HepG2 (cell line): ENCODE data around the gene IGF2. TPM values are rescaled to one million over a fixed set of nuclear protein-coding genes. Genes with fewer than 3 reads are reported as not detected.

Experiments used
- ASH2L ChIP-seq: fragments of 300-600, 200-600 bp; sonication (generic); IDR thresholded peaks from 2 replicates; pipeline ENCODE4 v1.7.0; 2017; ENCODE audit warnings: low read depth, mild to moderate bottlenecking, moderate library complexity, mixed read lengths, low read length; ENCODE audit not compliant: insufficient read length
- DNMT1 ChIP-seq: sonication (generic); formaldehyde crosslinking; IDR thresholded peaks from 2 replicates; pipeline ENCODE4 v1.5.1; 2020; ENCODE audit warnings: mild to moderate bottlenecking, missing genetic modification reagents
- FOXM1 ChIP-seq: sonication (generic); formaldehyde crosslinking; IDR thresholded peaks from 2 replicates; pipeline ENCODE4 v1.5.0; 2020; ENCODE audit warnings: missing genetic modification reagents
- GTF2F1 ChIP-seq: fragments of 150-350 bp; IDR thresholded peaks from 2 replicates; pipeline ENCODE4 v1.6.1; 2014; ENCODE audit warnings: low read length
- HOXA3 ChIP-seq: sonication (generic); formaldehyde crosslinking; IDR thresholded peaks from 2 replicates; pipeline ENCODE4 v1.5.0; 2020; ENCODE audit warnings: missing genetic modification reagents
- ISX ChIP-seq: sonication (generic); formaldehyde crosslinking; conservative IDR thresholded peaks from 2 replicates; pipeline ENCODE4 v1.5.0; 2020; ENCODE audit warnings: missing genetic modification reagents
- MZF1 ChIP-seq: sonication (generic); formaldehyde crosslinking; IDR thresholded peaks from 2 replicates; pipeline ENCODE4 v1.8.1; 2023; ENCODE audit warnings: mild to moderate bottlenecking, missing genetic modification reagents, borderline replicate concordance
- NCOA5 ChIP-seq: sonication (generic); formaldehyde crosslinking; IDR thresholded peaks from 2 replicates; pipeline ENCODE4 v1.4.0; 2020; ENCODE audit warnings: missing genetic modification reagents
- NKX3-1 ChIP-seq: sonication (generic); formaldehyde crosslinking; IDR thresholded peaks from 2 replicates; pipeline ENCODE4 v1.5.0; 2020; ENCODE audit warnings: missing genetic modification reagents
- POGK ChIP-seq: sonication (generic); formaldehyde crosslinking; conservative IDR thresholded peaks from 2 replicates; pipeline ENCODE4 v1.8.0; 2022; ENCODE audit warnings: mild to moderate bottlenecking, moderate library complexity, missing genetic modification reagents
- POGZ ChIP-seq: sonication (generic); formaldehyde crosslinking; IDR thresholded peaks from 2 replicates; pipeline ENCODE4 v1.4.0; 2020; ENCODE audit warnings: mild to moderate bottlenecking, missing genetic modification reagents
- RBFOX2 ChIP-seq: fragments of 200-400 bp; formaldehyde crosslinking; IDR thresholded peaks from 2 replicates; pipeline ENCODE4 v1.6.1; 2017; ENCODE audit warnings: low read depth, mild to moderate bottlenecking, low read length
- REL ChIP-seq: sonication (generic); formaldehyde crosslinking; conservative IDR thresholded peaks from 2 replicates; pipeline ENCODE4 v1.8.0; 2022; ENCODE audit warnings: mild to moderate bottlenecking, missing genetic modification reagents, moderate library complexity
- RNF2 ChIP-seq: fragments of 450-650 bp; conservative IDR thresholded peaks from 2 replicates; pipeline ENCODE4 v1.6.1; 2016; ENCODE audit warnings: low read depth
- SMYD3 ChIP-seq: sonication (generic); formaldehyde crosslinking; IDR thresholded peaks from 2 replicates; pipeline ENCODE4 v1.8.1; 2023; ENCODE audit warnings: mild to moderate bottlenecking, missing genetic modification reagents
- TRIM24 ChIP-seq: sonication (generic); formaldehyde crosslinking; IDR thresholded peaks from 2 replicates; pipeline ENCODE4 v1.8.0; 2022; ENCODE audit warnings: mild to moderate bottlenecking, missing genetic modification reagents
- YEATS2 ChIP-seq: sonication (generic); formaldehyde crosslinking; IDR thresholded peaks from 2 replicates; pipeline ENCODE4 v1.4.0; 2020; ENCODE audit warnings: missing genetic modification reagents, borderline replicate concordance
- ZBTB42 ChIP-seq: sonication (generic); formaldehyde crosslinking; IDR thresholded peaks from 2 replicates; pipeline ENCODE4 v1.5.0; 2020; ENCODE audit warnings: mild to moderate bottlenecking, missing genetic modification reagents
- ZBTB8A ChIP-seq: sonication (generic); formaldehyde crosslinking; IDR thresholded peaks from 2 replicates; pipeline ENCODE4 v1.4.0; 2020; ENCODE audit warnings: mild to moderate bottlenecking, low read depth, missing genetic modification reagents, borderline replicate concordance
- ZMAT5 ChIP-seq: sonication (generic); formaldehyde crosslinking; IDR thresholded peaks from 2 replicates; pipeline ENCODE4 v1.5.0; 2020; ENCODE audit warnings: mild to moderate bottlenecking, low read depth, missing genetic modification reagents, borderline replicate concordance
- ZNF264 ChIP-seq: sonication (generic); formaldehyde crosslinking; IDR thresholded peaks from 2 replicates; pipeline ENCODE4 v1.4.0; 2020; ENCODE audit warnings: missing genetic modification reagents
- ZNF274 ChIP-seq: sonication (generic); formaldehyde crosslinking; IDR thresholded peaks from 2 replicates; pipeline ENCODE4 v1.5.1; 2020; ENCODE audit warnings: mild to moderate bottlenecking, missing genetic modification reagents
- ZNF660 ChIP-seq: sonication (generic); formaldehyde crosslinking; IDR thresholded peaks from 2 replicates; pipeline ENCODE4 v1.5.1; 2020; ENCODE audit warnings: mild to moderate bottlenecking, low read depth, missing genetic modification reagents, borderline replicate concordance
- ZNF674 ChIP-seq: sonication (generic); formaldehyde crosslinking; IDR thresholded peaks from 2 replicates; pipeline ENCODE4 v1.5.0; 2020; ENCODE audit warnings: low read depth, mild to moderate bottlenecking, missing genetic modification reagents
- ZNF775 ChIP-seq: sonication (generic); formaldehyde crosslinking; IDR thresholded peaks from 2 replicates; pipeline ENCODE4 v1.4.0; 2020; ENCODE audit warnings: missing genetic modification reagents, mild to moderate bottlenecking, moderate library complexity, borderline replicate concordance
- ZNF850 ChIP-seq: sonication (generic); formaldehyde crosslinking; conservative IDR thresholded peaks from 2 replicates; pipeline ENCODE4 v1.9.0; 2021; ENCODE audit warnings: mild to moderate bottlenecking, missing genetic modification reagents
- ZSCAN20 ChIP-seq: sonication (generic); formaldehyde crosslinking; IDR thresholded peaks from 2 replicates; pipeline ENCODE4 v1.4.0; 2020; ENCODE audit warnings: missing genetic modification reagents, mild to moderate bottlenecking, borderline replicate concordance
- polyA plus RNA-seq, 8 experiments: library from polyadenylated mRNA; depleted of rRNA in 3 of 8; stranded (reverse) in 7 of 8; unstranded in 1 of 8; fragments of >200 nt; fragmentation: Illumina TruSeq in 4 of 8; extraction: Trizol in 4 of 8; gene quantifications; 2 replicates each; pipeline versions ENCODE4 v1.2.1 to v1.2.3, GENCODE V29; 2011 to 2016; ENCODE audit warnings: low read depth in 4 of 8, missing spikeins in 1 of 8, mixed read lengths in 1 of 8; ENCODE audit not compliant: insufficient read depth in 1 of 8
- total RNA-seq, 5 experiments: library from RNA; depleted of rRNA; stranded (reverse); fragments of >200 nt; fragmentation: Illumina TruSeq; extraction: Trizol; gene quantifications; 2 replicates each; pipeline ENCODE4 v1.2.3, GENCODE V29; 2016; ENCODE audit warnings: low read depth in 1 of 5
- TF ChIP-seq, protein P1 (sequence below): sonication (generic); formaldehyde crosslinking; IDR thresholded peaks from 2 replicates; pipeline ENCODE4 v1.8.0; 2022; ENCODE audit warnings: mild to moderate bottlenecking, missing genetic modification reagents, borderline replicate concordance
- TF ChIP-seq, protein P2 (sequence below): sonication (generic); formaldehyde crosslinking; IDR thresholded peaks from 2 replicates; pipeline ENCODE4 v1.4.0; 2020; ENCODE audit warnings: mild to moderate bottlenecking, missing genetic modification reagents

The IGF2 gene
- total and polyA plus RNA-seq, 2 of the 13 experiments (the other 11 are each of a cell fraction or from before 2014, with no cell fraction given), result 79.1 to 254 TPM

GRCh38 chr11:2135648-2136201 is 3.5 kb downstream of the IGF2 start (continued):
- TF ChIP-seq ZNF660, result no peak
- TF ChIP-seq GTF2F1, result no peak
- TF ChIP-seq, protein P1, sequence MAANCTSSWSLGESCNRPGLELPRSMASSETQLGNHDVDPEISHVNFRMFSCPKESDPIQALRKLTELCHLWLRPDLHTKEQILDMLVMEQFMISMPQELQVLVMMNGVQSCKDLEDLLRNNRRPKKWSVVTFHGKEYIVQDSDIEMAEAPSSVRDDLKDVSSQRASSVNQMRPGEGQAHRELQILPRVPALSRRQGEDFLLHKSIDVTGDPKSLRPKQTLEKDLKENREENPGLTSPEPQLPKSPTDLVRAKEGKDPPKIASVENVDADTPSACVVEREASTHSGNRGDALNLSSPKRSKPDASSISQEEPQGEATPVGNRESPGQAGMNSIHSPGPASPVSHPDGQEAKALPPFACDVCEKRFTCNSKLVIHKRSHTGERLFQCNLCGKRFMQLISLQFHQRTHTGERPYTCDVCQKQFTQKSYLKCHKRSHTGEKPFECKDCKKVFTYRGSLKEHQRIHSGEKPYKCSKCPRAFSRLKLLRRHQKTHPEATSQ (CRISPR knock-in tag), result 0 out of 2 replicates have a peak, but pooled peaks have one; percentile 33
- TF ChIP-seq MZF1, result no peak
- TF ChIP-seq ZNF775 (CRISPR knock-in tag), result no peak
- TF ChIP-seq ZNF274, result no peak
- no peak for TF ChIP-seq ISX (CRISPR knock-in tag)
- no peak for TF ChIP-seq ZSCAN20 (CRISPR knock-in tag)
- TF ChIP-seq POGZ (CRISPR knock-in tag), result no peak
- no peak for TF ChIP-seq ZBTB8A (CRISPR knock-in tag)
- no peak for TF ChIP-seq POGK (CRISPR knock-in tag)
- no peak for TF ChIP-seq FOXM1 (CRISPR knock-in tag)
- no peak for TF ChIP-seq ZNF264
- no peak for TF ChIP-seq ASH2L
- TF ChIP-seq ZNF850 (CRISPR knock-in tag), result 0 out of 2 replicates have a peak, but pooled peaks have one; percentile 17
- TF ChIP-seq NKX3-1 (CRISPR knock-in tag), result 0 out of 2 replicates have a peak, but pooled peaks have one; percentile 65
- no peak for TF ChIP-seq ZBTB42 (CRISPR knock-in tag)
- peak; percentile 51; the same call in 1 of the 2 replicates for TF ChIP-seq SMYD3 (CRISPR knock-in tag)
- TF ChIP-seq TRIM24 (CRISPR knock-in tag), result no peak
- TF ChIP-seq, protein P2, sequence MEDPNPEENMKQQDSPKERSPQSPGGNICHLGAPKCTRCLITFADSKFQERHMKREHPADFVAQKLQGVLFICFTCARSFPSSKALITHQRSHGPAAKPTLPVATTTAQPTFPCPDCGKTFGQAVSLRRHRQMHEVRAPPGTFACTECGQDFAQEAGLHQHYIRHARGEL (CRISPR knock-in tag), result no peak
- peak; percentile 83 for TF ChIP-seq RBFOX2
- no peak for TF ChIP-seq YEATS2 (CRISPR knock-in tag)
- TF ChIP-seq NCOA5 (CRISPR knock-in tag), result no peak
- no peak for TF ChIP-seq RNF2
- TF ChIP-seq ZNF674, result no peak
- no peak for TF ChIP-seq ZMAT5
- TF ChIP-seq DNMT1 (CRISPR knock-in tag), result no peak
- peak; percentile 76; the same call in 1 of the 2 replicates for TF ChIP-seq HOXA3
- TF ChIP-seq REL (CRISPR knock-in tag), result peak; percentile 17; the same call in 1 of the 2 replicates
